Measurements from ENCODE around the gene P2RX7. TPM values are rescaled to one million over a fixed set of nuclear protein-coding genes. Genes with fewer than 3 reads are reported as not detected.

Gene P2RX7
- polyA plus RNA-seq, 1 of the 3 experiments (the other 2 are of a cell fraction), result 0.43 TPM

DNA sequence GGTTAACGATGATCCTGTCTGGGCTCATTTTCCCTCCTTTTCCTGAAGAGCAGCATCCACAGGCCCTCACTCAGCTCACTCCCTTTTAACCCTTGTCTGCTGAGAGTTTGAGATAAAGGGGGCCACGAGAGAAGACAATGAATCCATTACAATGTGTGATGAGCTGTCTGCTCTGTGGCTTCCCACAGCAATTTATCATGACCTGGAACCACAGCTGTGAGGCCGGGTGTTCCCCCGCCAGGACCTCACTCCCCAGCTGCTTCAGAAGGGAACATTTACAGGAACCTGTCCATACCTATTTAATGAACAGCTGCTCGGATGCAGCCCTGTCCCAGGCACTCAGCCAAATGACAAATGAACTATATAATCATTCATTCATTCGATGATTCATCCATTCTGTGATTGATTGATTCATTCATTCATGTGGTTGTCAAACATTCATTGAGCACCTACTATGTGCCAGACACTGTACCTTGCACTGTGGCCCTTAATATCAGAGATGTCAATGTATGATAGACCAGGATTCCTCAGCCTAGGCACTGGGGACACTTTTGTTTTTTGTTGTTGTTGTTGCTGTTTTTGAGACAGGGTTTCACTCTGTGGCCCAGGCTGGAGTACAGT is 18.5 kb upstream of the P2RX7 start:
- H3K27ac ChIP-seq (ENCODE audit: low read depth in 2 of 2, low read length in 1 of 2), result no peak overlapping the region
- H3K4me2 ChIP-seq, result no peak overlapping the region
- H3K9me3 ChIP-seq, result no peaks in the 10 kb centered on the region
- H3K9me2 ChIP-seq, result no peaks in the 10 kb centered on the region
- no peaks in the 10 kb centered on the region for H4K20me1 ChIP-seq (ENCODE audit: insufficient read depth)
- H3K36me3 ChIP-seq (replicated peaks in 1 of 2; ENCODE audit: control insufficient read depth in 1 of 2, insufficient read depth in 2 of 2, low read length in 1 of 2), result no peaks in the 10 kb centered on the region
- no peak overlapping the region for H2AFZ ChIP-seq (ENCODE audit: low read depth)
- DNase-seq, result no peak
- TF ChIP-seq SIN3A (IDR thresholded peaks at IDR 0.05; ENCODE audit: borderline replicate concordance, low read depth, low read length) (no peak), NFIC (IDR thresholded peaks at IDR 0.05; ENCODE audit: borderline replicate concordance) (no peak), ELF1 (IDR thresholded peaks at IDR 0.05) (no peak)
- TF ChIP-seq, protein P1, sequence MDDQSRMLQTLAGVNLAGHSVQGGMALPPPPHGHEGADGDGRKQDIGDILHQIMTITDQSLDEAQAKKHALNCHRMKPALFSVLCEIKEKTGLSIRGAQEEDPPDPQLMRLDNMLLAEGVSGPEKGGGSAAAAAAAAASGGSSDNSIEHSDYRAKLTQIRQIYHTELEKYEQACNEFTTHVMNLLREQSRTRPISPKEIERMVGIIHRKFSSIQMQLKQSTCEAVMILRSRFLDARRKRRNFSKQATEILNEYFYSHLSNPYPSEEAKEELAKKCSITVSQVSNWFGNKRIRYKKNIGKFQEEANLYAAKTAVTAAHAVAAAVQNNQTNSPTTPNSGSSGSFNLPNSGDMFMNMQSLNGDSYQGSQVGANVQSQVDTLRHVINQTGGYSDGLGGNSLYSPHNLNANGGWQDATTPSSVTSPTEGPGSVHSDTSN (IDR thresholded peaks at IDR 0.05), result no peak
- TF ChIP-seq, protein P2, sequence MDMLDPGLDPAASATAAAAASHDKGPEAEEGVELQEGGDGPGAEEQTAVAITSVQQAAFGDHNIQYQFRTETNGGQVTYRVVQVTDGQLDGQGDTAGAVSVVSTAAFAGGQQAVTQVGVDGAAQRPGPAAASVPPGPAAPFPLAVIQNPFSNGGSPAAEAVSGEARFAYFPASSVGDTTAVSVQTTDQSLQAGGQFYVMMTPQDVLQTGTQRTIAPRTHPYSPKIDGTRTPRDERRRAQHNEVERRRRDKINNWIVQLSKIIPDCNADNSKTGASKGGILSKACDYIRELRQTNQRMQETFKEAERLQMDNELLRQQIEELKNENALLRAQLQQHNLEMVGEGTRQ (IDR thresholded peaks at IDR 0.05; ENCODE audit: borderline replicate concordance, low read depth, low read length), result no peak
- H3F3A ChIP-seq (replicated peaks; ENCODE audit: insufficient read depth), result no peaks in the 10 kb centered on the region
- POLR2A ChIA-PET, result no interaction called here
- 44% methylated on average over 6 of the region's 6 CpGs for WGBS (ENCODE audit: low lambda C conversion rate)
- no peak overlapping the region for H3K9ac ChIP-seq
- no peak overlapping the region for H3K4me3 ChIP-seq (ENCODE audit: low read depth in 2 of 2, low read length in 1 of 2)
- no peaks in the 10 kb centered on the region; the same call in 1 of the 2 replicates for H3K27me3 ChIP-seq (ENCODE audit: insufficient read depth)
- H3K4me1 ChIP-seq (ENCODE audit: control insufficient read depth in 1 of 2, insufficient read depth in 2 of 2, low read depth in 1 of 2, low read length in 1 of 2), result no peaks in the 10 kb centered on the region
- CTCF ChIA-PET, result interaction anchor here (0.8 to 7.4 kb wide), 3 partner anchors 54 to 531 kb away, joined by 3 to 40 read pairs (median 3); no protein-coding TSS in a partner anchor
- H3K79me2 ChIP-seq (ENCODE audit: insufficient read depth), result no peaks in the 10 kb centered on the region

DNA sequence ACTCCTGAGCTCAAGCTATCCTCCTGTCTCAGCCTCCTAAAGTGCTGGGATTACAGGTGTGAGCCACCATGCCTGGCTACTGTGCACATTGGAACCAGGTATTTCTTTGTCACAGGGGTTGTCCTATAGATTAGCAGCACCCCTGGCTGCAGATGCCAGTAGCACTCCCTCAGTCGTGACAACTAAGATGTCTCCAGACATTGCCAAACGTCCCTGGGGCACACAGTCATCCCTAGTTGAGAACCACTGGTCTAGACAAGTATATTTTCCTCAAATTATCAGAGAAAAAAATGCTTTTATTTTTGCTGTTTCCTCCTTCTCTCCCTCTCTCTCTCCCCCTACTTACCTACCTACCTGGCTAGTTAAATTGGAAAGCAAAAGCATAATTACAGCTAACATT is 17.9 kb upstream of the P2RX7 start:
- Histone ChIP-seq H3K36me3 (replicated peaks in 1 of 2; ENCODE audit: control insufficient read depth in 1 of 2, insufficient read depth in 2 of 2, low read length in 1 of 2) (no peaks in the 10 kb centered on the region), H3K4me1 (ENCODE audit: control insufficient read depth in 1 of 2, insufficient read depth in 2 of 2, low read depth in 1 of 2, low read length in 1 of 2) (no peaks in the 10 kb centered on the region), H3K79me2 (ENCODE audit: insufficient read depth) (no peaks in the 10 kb centered on the region), H3K9me3 (no peaks in the 10 kb centered on the region), H3K4me2 (no peak overlapping the region), H3F3A (replicated peaks; ENCODE audit: insufficient read depth) (no peaks in the 10 kb centered on the region), H3K9ac (no peak overlapping the region), H3K9me2 (no peaks in the 10 kb centered on the region), H4K20me1 (ENCODE audit: insufficient read depth) (no peaks in the 10 kb centered on the region), H2AFZ (ENCODE audit: low read depth) (no peak overlapping the region), H3K27me3 (ENCODE audit: insufficient read depth) (no peaks in the 10 kb centered on the region; the same call in 1 of the 2 replicates), H3K4me3 (ENCODE audit: low read depth in 2 of 2, low read length in 1 of 2) (no peak overlapping the region), H3K27ac (ENCODE audit: low read depth in 2 of 2, low read length in 1 of 2) (no peak overlapping the region)
- WGBS (ENCODE audit: low lambda C conversion rate), result 23% methylated on average over 2 of the region's 2 CpGs
- ChIA-PET POLR2A (no interaction called here), CTCF (interaction anchor here (0.7 to 7.4 kb wide), 4 partner anchors 55 to 532 kb away, joined by 3 to 40 read pairs (median 3); no protein-coding TSS in a partner anchor)
- TF ChIP-seq SIN3A (IDR thresholded peaks at IDR 0.05; ENCODE audit: borderline replicate concordance, low read depth, low read length), result no peak
- TF ChIP-seq ELF1 (IDR thresholded peaks at IDR 0.05), result no peak
- TF ChIP-seq, protein P3, sequence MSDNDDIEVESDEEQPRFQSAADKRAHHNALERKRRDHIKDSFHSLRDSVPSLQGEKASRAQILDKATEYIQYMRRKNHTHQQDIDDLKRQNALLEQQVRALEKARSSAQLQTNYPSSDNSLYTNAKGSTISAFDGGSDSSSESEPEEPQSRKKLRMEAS (IDR thresholded peaks at IDR 0.05; ENCODE audit: low read depth), result no peak
- TF ChIP-seq, protein P4, sequence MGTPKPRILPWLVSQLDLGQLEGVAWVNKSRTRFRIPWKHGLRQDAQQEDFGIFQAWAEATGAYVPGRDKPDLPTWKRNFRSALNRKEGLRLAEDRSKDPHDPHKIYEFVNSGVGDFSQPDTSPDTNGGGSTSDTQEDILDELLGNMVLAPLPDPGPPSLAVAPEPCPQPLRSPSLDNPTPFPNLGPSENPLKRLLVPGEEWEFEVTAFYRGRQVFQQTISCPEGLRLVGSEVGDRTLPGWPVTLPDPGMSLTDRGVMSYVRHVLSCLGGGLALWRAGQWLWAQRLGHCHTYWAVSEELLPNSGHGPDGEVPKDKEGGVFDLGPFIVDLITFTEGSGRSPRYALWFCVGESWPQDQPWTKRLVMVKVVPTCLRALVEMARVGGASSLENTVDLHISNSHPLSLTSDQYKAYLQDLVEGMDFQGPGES (IDR thresholded peaks at IDR 0.05; ENCODE audit: low read depth, low read length), result no peak
- TF ChIP-seq SMC3 (IDR thresholded peaks at IDR 0.05; ENCODE audit: low read depth, low read length), result no peak
- TF ChIP-seq, protein P5, sequence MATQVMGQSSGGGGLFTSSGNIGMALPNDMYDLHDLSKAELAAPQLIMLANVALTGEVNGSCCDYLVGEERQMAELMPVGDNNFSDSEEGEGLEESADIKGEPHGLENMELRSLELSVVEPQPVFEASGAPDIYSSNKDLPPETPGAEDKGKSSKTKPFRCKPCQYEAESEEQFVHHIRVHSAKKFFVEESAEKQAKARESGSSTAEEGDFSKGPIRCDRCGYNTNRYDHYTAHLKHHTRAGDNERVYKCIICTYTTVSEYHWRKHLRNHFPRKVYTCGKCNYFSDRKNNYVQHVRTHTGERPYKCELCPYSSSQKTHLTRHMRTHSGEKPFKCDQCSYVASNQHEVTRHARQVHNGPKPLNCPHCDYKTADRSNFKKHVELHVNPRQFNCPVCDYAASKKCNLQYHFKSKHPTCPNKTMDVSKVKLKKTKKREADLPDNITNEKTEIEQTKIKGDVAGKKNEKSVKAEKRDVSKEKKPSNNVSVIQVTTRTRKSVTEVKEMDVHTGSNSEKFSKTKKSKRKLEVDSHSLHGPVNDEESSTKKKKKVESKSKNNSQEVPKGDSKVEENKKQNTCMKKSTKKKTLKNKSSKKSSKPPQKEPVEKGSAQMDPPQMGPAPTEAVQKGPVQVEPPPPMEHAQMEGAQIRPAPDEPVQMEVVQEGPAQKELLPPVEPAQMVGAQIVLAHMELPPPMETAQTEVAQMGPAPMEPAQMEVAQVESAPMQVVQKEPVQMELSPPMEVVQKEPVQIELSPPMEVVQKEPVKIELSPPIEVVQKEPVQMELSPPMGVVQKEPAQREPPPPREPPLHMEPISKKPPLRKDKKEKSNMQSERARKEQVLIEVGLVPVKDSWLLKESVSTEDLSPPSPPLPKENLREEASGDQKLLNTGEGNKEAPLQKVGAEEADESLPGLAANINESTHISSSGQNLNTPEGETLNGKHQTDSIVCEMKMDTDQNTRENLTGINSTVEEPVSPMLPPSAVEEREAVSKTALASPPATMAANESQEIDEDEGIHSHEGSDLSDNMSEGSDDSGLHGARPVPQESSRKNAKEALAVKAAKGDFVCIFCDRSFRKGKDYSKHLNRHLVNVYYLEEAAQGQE (IDR thresholded peaks at IDR 0.05; ENCODE audit: low read depth, low read length), result no peak
- TF ChIP-seq, protein P6, sequence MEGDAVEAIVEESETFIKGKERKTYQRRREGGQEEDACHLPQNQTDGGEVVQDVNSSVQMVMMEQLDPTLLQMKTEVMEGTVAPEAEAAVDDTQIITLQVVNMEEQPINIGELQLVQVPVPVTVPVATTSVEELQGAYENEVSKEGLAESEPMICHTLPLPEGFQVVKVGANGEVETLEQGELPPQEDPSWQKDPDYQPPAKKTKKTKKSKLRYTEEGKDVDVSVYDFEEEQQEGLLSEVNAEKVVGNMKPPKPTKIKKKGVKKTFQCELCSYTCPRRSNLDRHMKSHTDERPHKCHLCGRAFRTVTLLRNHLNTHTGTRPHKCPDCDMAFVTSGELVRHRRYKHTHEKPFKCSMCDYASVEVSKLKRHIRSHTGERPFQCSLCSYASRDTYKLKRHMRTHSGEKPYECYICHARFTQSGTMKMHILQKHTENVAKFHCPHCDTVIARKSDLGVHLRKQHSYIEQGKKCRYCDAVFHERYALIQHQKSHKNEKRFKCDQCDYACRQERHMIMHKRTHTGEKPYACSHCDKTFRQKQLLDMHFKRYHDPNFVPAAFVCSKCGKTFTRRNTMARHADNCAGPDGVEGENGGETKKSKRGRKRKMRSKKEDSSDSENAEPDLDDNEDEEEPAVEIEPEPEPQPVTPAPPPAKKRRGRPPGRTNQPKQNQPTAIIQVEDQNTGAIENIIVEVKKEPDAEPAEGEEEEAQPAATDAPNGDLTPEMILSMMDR (IDR thresholded peaks at IDR 0.05), result no peak
- no peak for TF ChIP-seq RCOR1 (IDR thresholded peaks at IDR 0.05; ENCODE audit: low read length)
- TF ChIP-seq TCF12 (IDR thresholded peaks at IDR 0.05), result no peak
- TF ChIP-seq GATA2 (CRISPR knock-in tag; IDR thresholded peaks at IDR 0.05), result no peak
- no peak for TF ChIP-seq YY1 (IDR thresholded peaks at IDR 0.05; ENCODE audit: low read depth)
- TF ChIP-seq FOXM1 (IDR thresholded peaks at IDR 0.05; ENCODE audit: low read depth), result no peak
- TF ChIP-seq RXRA (IDR thresholded peaks at IDR 0.05; ENCODE audit: borderline replicate concordance, low read depth), result no peak
- no peak for DNase-seq
